ENCODE data around the gene PAK5.

GRCh38 chr20:9775176-9775575 is 63.7 kb downstream of the PAK5 start:
- no peak for TF ChIP-seq MAX (IDR thresholded peaks at IDR 0.05; ENCODE audit: low read depth)
- no peak for TF ChIP-seq POLR2AphosphoS5 (IDR thresholded peaks at IDR 0.05; ENCODE audit: low read depth, low read length)
- no peak for TF ChIP-seq CTCF (IDR thresholded peaks at IDR 0.05)

Measured in SK-N-SH (cell line).